Measurements from ENCODE around the gene DISC1.
A peak's percentile ranks its signal among the peaks of the same experiment; 100 is the strongest.
"Not testable (repeated sequence)": the region's sequence is repeated elsewhere in the genome, so short reads cannot be mapped to it uniquely, and the experiment has no call there.

The DISC1 gene

GRCh38 chr1:231931846-231932454 is 305.4 kb downstream of the DISC1 start:
- no peak for DNase-seq (ENCODE audit: low spot score)

- no peak for DNase-seq (ENCODE audit: low spot score)
These were observed 307.4 kb downstream of the DISC1 start for GRCh38 chr1:231933711-231934626.

GRCh38 chr1:231934797-231935196 is 308.2 kb downstream of the DISC1 start:
- DNase-seq (ENCODE audit: low spot score): peak; percentile 45

- no peak for DNase-seq (ENCODE audit: low spot score)
These were observed 309.3 kb downstream of the DISC1 start for GRCh38 chr1:231935856-231936255.

GRCh38 chr1:231936983-231937775 is 310.6 kb downstream of the DISC1 start:
- DNase-seq (ENCODE audit: low spot score): no peak

GRCh38 chr1:231938211-231938610 is 311.6 kb downstream of the DISC1 start:
- DNase-seq (ENCODE audit: low spot score): no peak

- no peak for DNase-seq (ENCODE audit: low spot score)
These were observed 312.1 kb downstream of the DISC1 start for GRCh38 chr1:231938711-231939110.

- DNase-seq (ENCODE audit: low spot score): no peak
These were observed 312.5 kb downstream of the DISC1 start for GRCh38 chr1:231939118-231939517.

GRCh38 chr1:231940116-231940515 is 313.5 kb downstream of the DISC1 start:
- peak; percentile 87 for DNase-seq (ENCODE audit: low spot score)

GRCh38 chr1:231940701-231941100 is 314.1 kb downstream of the DISC1 start:
- peak; percentile 7 for DNase-seq (ENCODE audit: low spot score)

- no peak for DNase-seq (ENCODE audit: low spot score)
These were observed 316.5 kb downstream of the DISC1 start for GRCh38 chr1:231943084-231943483.

GRCh38 chr1:231948102-231948501 is 321.5 kb downstream of the DISC1 start:
- DNase-seq (ENCODE audit: low spot score): not testable (repeated sequence)

- peak; percentile 8 for DNase-seq (ENCODE audit: low spot score)
These were observed 322.9 kb downstream of the DISC1 start for GRCh38 chr1:231949277-231950091.

- DNase-seq (ENCODE audit: low spot score): no peak
These were observed 323.9 kb downstream of the DISC1 start for GRCh38 chr1:231950331-231951128.

GRCh38 chr1:231951374-231951773 is 324.8 kb downstream of the DISC1 start:
- no peak for DNase-seq (ENCODE audit: low spot score)

GRCh38 chr1:231952154-231952553 is 325.6 kb downstream of the DISC1 start:
- no peak for DNase-seq (ENCODE audit: low spot score)

GRCh38 chr1:231953660-231954059 is 327.1 kb downstream of the DISC1 start:
- no peak for DNase-seq (ENCODE audit: low spot score)

GRCh38 chr1:231954751-231955150 is 328.2 kb downstream of the DISC1 start:
- DNase-seq (ENCODE audit: low spot score): no peak

- no peak for DNase-seq (ENCODE audit: low spot score)
These were observed 330.8 kb downstream of the DISC1 start for GRCh38 chr1:231957359-231957758.

- DNase-seq (ENCODE audit: low spot score): no peak
These were observed 331.9 kb downstream of the DISC1 start for GRCh38 chr1:231958448-231958847.
